GM18907 (cell line): Measurements from ENCODE around the gene GPHA2.
"Not testable (repeated sequence)": the region's sequence is repeated elsewhere in the genome, so short reads cannot be mapped to it uniquely, and the experiment has no call there.

Source experiments
- ATAC-seq: cut with Tn5 transposase; IDR thresholded peaks from one replicate; pipeline ENCODE4 v1.9.1; 2021; ENCODE audit warnings: mild to moderate bottlenecking, moderate library complexity; ENCODE audit not compliant: unreplicated experiment

GPHA2 gene, protein sequence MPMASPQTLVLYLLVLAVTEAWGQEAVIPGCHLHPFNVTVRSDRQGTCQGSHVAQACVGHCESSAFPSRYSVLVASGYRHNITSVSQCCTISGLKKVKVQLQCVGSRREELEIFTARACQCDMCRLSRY

DNA sequence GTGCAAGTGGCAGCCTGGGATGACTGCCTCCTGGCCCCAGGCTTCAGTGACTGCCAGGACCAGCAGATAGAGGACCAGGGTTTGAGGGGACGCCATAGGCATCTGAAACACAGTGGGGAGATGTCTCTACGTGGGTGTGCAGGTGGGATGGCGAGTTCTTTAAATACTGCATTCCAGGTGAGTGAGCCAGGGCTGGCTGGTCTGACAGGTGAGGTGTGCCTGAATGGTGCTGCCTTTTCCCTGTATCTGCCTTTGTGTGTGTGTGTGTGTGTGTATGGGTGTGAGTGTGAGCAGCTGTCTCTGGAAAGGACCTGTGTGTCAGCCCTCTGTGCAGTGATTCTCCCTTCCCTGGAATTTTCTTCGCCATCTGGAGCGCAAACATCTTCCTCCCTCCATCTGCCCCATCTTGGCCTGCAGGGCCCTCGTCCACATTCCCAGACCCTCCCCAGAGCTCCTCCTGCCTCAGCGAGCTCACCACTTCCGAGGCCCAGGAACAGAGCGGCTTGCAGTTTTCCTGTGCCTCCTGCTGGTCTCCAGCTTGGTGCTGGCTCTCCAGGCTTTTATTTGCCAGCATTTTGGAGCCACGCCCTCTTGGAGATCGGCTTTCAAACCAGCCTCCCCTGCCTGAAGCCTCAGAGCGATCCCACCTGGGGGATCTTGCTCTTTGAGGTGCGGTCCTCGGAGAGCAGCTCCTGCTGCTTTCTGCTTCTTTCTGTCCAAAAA lies at the start of gene GPHA2:
GPHA2 (minus strand) TSS at position 535 of the 723 bp plus-strand sequence; CDS start at position 102, 433 bp downstream.
- no peak for ATAC-seq

DNA sequence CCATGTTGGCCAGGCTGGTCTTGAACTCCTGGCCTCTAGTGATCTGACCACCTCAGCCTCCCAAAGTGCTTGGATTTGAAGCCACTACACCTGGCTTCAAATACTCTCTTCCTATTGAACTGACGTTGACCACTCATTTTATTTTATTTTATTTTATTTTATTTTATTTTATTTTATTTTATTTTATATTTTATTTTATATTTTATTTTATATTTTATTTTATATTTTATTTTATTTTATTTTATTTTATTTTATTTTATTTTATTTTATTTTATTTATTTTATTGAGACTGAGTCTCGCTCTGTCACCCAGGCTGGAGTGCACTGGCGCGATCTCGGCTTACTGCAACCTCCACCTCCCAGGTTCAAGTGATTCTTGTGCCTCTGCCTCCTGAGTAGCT lies 47.6 kb upstream of the GPHA2 start:
- not testable (repeated sequence) for ATAC-seq

- no peak for ATAC-seq
These were observed 41.0 kb upstream of the GPHA2 start for GRCh38 chr11:64976651-64977050.

DNA sequence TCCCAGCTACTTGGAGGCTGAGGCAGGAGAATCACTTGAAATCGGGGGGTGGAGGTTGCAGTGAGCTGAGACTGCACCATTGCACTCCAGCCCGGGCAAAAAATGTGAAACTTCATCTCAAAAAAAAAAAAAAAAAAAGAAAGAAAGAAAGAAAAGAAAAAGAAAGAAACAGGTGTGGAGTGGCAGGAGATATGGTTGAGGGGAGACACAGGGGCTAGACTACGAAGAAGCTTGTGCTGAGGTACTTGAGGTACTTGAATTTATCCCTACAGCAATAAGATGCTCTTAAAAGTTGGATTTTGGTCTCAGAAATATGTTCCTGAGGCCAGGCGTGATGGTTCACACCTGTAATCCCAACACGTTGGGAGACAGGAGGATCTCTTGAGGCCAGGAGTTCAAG lies 38.4 kb upstream of the GPHA2 start:
- ATAC-seq, result no peak

DNA sequence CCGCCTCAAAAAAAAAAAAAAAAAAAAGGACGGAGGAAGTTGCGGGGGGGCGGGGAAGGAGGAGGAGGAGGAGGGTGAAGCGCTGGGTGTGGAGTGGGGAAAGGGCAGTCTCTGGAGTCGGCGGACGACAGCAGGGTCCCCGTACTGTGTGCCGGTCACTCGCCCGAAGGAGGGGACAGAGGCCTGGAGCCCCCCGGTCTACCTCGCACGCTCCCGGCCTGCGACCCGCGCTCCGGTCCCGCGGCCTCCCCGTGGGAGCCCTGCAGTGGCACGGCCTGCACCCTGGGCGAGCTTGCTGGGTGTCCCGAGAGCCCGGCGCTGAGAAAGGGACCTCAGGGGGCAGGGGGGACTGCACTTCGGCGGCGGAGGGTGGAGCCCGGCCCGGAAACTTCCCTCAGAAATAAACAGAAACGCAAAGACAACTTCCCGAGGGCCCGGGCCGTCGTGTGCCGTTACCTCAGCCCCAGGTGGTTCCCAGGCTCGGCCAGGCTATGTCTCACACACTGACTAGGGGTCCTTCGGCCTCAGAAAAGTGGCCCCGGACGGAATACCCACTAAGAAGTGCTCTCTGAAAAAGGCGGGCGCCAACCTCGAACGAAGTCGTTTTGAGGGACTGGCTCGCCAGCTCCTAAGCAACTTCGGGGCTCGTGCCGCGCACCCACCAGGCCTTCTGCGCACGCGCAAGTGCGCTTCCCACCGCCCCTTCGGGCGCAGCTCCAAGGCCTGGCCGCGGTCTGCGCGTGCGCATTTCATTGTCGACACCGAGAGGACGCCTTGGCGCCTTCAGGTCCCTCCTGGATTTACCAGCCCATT lies 35.9 kb upstream of the GPHA2 start, which contains the start of gene MAJIN:
MAJIN (minus strand) TSS at position 688 of the 813 bp plus-strand sequence. CDS start 12,703 bp downstream, outside the sequence.
- no peak for ATAC-seq

DNA sequence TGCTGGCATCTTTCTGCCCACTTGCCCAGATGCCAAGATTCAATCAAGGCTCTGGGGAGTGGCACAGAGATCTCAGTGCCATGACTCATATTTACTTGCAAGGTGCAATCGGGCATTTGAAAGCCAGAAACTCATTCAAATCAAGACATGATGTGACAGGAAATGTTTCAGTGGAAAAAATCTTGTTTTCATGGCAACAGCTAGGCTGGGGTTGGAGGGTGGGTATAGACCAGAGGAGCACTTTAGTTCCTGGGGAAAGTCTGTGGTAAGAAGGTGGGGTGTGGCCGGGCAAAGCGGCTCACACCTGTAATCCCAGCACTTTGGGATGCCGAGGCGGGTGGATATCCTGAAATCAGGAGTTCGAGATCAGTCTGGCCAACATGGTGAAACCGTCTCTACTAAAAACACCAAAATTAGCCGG lies 35.0 kb upstream of the GPHA2 start:
- no peak for ATAC-seq

DNA sequence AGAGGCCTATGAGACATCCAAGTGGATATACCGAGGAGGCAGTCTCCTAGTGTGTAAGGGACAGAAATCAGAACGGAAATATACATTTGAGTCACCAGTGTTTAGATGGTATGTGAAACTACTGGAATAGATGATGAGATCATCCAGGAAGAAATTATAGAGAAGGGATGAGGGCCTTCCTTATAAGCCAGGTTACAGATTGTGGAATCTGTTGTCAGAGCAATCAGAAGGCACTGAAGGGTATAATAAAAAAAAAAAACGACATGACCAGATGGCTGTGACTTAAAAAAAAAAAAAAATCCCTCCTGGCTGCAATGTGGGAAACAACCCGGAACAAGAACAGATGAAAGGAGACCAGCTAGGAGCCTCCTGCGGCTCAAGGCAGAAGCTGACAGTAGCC lies 33.5 kb upstream of the GPHA2 start:
- no peak for ATAC-seq

- no peak for ATAC-seq
These were observed 31.7 kb upstream of the GPHA2 start for GRCh38 chr11:64967375-64967774.

GRCh38 chr11:64963072-64963631 lies 27.5 kb upstream of the GPHA2 start:
- no peak for ATAC-seq

GRCh38 chr11:64960719-64961118 lies 25.0 kb upstream of the GPHA2 start:
- no peak for ATAC-seq

DNA sequence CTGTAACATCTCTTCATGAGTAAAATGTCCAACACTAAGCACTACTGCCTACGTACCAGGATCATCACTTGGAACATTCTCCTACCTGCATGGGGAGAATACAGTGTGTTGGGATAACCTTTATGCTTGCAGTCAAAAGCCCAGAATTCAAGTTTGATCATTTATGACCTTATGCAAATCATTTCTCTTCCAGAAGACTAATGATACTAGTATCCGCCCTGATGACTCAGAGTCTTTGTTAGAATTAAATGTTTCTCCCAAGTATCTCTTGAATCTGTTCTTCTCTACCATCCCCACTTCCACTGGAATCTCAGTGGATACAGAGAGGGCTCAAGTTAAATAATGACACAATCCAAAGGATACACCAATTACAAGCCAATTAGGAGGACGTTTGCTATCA lies 23.8 kb upstream of the GPHA2 start:
- ATAC-seq, result no peak

GRCh38 chr11:64954201-64954600 lies 18.5 kb upstream of the GPHA2 start:
- ATAC-seq, result no peak

- no peak for ATAC-seq
These were observed 15.8 kb upstream of the GPHA2 start for GRCh38 chr11:64951529-64951928.

- ATAC-seq, result no peak
These were observed 11.6 kb upstream of the GPHA2 start for GRCh38 chr11:64947208-64947814.

GRCh38 chr11:64936539-64936938 lies 846 bp upstream of the GPHA2 start:
- ATAC-seq, result no peak

- no peak for ATAC-seq
These were observed 873 bp downstream of the GPHA2 start for GRCh38 chr11:64934682-64935358.

- no peak for ATAC-seq
These were observed 1.6 kb downstream of the GPHA2 start for GRCh38 chr11:64933935-64934681.

GRCh38 chr11:64933213-64933934 lies 2.3 kb downstream of the GPHA2 start:
- ATAC-seq, result no peak

DNA sequence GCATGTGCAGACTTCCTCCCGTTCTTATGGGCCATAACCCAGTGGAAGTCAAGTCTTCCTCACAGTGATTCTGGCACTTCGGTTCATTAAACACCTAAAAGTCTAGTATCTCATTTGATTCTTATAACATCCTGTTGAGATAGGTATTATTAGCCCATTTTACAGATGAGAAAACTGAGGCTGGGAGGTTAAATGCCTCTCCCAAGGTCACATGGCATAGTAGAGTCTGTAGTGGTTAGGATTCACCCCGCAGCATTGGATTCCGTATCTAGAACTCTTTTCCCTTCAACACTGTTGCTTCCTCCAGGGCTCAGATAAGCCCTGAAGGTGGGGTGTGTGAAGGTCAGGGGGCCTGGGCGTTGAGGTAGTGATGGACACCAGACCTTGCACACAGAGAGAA lies 3.4 kb downstream of the GPHA2 start:
- no peak for ATAC-seq
